MG63 (cell line): Measurements from ENCODE around the gene HMOX1. TPM values are rescaled to one million over a fixed set of nuclear protein-coding genes. Genes with fewer than 3 reads are reported as not detected.
"Not testable (repeated sequence)": the region's sequence is repeated elsewhere in the genome, so short reads cannot be mapped to it uniquely, and the experiment has no call there.

ENCODE experiments used
- DNase-seq: peaks from one replicate; pipeline ENCODE4 v3.0.0-alpha.2; 2020
- H3K27me3 ChIP-seq: fragments of 250-450 bp; sonication (Bioruptor Pico); 2 replicates; pipeline ENCODE4 v1.5.1; 2020; ENCODE audit warnings: mild to moderate bottlenecking, moderate library complexity
- H3K36me3 ChIP-seq: fragments of 250-450 bp; sonication (Bioruptor Pico); 2 replicates; pipeline ENCODE4 v1.5.1; 2020; ENCODE audit warnings: mild to moderate bottlenecking, moderate library complexity
- H3K4me3 ChIP-seq: fragments of 250-450 bp; sonication (Bioruptor Pico); 2 replicates; pipeline ENCODE4 v1.5.1; 2020; ENCODE audit warnings: mild to moderate bottlenecking, moderate library complexity
- H3K9me3 ChIP-seq: fragments of 250-450 bp; sonication (Bioruptor Pico); 2 replicates; pipeline ENCODE4 v1.5.1; 2020; ENCODE audit warnings: mild to moderate bottlenecking, moderate library complexity
- total RNA-seq: library from RNA; depleted of rRNA; stranded (reverse); fragments of >200 nt; shearing (Covaris generic); gene quantifications from 2 replicates; pipeline ENCODE4 v1.2.3, GENCODE V29; 2014; ENCODE audit warnings: low replicate concordance

HMOX1 gene
- total RNA-seq, 1 experiment from 2014 or later: 66.9 TPM

GRCh38 chr22:35348026-35348590, 32.8 kb upstream of the HMOX1 start:
- H3K9me3 ChIP-seq: no peaks in the 10 kb centered on the region
- no peak overlapping the region for H3K4me3 ChIP-seq
- no peaks in the 10 kb centered on the region for H3K27me3 ChIP-seq
- no peak for DNase-seq
- no peaks in the 10 kb centered on the region for H3K36me3 ChIP-seq

DNA sequence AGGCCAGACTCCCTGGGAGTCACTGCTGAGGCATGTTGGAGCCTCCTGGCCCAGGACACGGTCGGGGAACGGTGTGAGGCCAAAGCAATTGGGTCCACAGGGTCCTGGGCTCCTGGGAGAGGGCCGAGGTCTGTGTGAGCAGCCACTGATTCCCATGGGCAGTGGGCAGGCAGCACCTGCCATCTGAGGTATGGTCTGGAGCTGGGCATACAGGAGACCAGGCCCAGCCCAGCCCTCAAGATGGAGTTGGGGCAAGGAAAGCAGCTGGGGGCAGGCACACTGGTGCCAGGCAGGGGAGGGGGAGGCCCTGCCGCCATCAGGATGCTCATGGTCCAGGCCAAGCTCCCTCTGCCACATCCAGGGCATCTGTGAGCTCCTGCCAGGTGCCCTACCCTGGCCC, 32.2 kb upstream of the HMOX1 start:
- Histone ChIP-seq H3K27me3 (no peaks in the 10 kb centered on the region), H3K4me3 (no peak overlapping the region), H3K36me3 (no peaks in the 10 kb centered on the region), H3K9me3 (no peaks in the 10 kb centered on the region)
- no peak for DNase-seq

DNA sequence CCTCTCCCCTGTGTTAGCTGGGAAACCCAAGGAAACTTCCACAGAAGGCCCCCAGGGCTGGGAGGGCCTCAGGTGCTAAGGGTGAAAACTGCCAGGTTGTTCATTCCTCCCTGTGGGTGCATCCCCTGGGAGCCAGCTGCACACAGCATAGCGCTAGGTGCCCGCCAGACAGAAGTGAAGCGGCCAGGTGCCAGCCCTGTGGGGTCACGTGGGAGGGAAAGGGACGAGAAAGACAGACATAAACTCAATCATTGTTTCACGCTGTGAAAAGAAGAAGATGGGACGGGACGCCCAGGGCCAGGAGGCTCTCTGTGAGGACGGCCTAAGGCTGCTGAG, 31.6 kb upstream of the HMOX1 start:
- Histone ChIP-seq H3K27me3 (no peaks in the 10 kb centered on the region), H3K36me3 (no peaks in the 10 kb centered on the region), H3K4me3 (no peak overlapping the region), H3K9me3 (no peaks in the 10 kb centered on the region)
- DNase-seq: no peak

- Histone ChIP-seq H3K27me3 (no peaks in the 10 kb centered on the region), H3K9me3 (no peaks in the 10 kb centered on the region), H3K36me3 (no peaks in the 10 kb centered on the region), H3K4me3 (no peak overlapping the region)
- DNase-seq: no peak
These were observed 31.0 kb upstream of the HMOX1 start for GRCh38 chr22:35349704-35350538.

- Histone ChIP-seq H3K9me3 (no peaks in the 10 kb centered on the region), H3K36me3 (no peaks in the 10 kb centered on the region), H3K27me3 (no peaks in the 10 kb centered on the region), H3K4me3 (peak overlapping the region; percentile 42)
- DNase-seq: peak; percentile 94
These were observed 30.1 kb upstream of the HMOX1 start for GRCh38 chr22:35350539-35351503.

DNA sequence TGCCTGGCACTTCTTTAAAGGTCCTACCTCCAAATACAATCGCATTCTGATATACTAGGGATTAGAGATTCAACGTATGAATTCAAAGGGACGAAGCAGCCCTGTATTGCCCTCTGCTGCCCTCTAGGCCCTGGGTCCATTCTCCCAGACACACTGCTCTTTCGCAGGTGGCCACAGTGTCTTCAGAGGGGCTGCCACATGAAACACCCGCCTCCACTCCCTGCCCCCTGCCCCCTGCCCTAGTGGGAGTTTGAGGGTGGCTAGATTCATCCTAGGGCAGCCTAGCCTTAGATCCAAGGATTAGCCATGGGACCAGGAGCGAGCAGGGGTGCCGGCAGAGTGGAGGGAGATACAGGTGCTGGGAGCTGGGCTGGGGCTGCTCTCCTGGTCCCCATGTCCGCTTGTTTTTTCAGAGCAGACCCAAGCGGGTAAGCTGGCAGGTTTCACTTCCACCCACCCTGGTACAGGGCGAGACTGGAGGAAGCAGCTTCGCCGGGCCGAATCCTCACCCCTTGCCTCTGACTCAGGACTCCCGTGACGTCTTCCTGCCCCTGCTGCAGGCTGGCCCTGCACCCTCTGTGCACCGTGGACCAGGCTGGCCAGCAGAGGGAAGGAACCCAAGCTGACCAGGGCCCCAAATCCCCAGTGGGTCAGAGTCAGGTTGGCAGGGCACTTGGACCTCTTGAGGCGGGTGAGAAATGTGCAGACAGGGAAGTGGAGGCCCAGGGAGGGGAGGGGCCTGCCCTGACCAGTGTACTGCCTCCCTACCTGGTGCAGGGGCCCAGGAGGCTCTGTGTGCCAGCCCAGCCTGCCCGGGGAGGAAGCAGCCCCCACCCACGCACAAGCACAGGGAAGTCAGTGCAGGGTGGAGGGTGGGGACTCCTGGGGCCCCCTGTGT, 28.4 kb upstream of the HMOX1 start:
- Histone ChIP-seq H3K36me3 (no peaks in the 10 kb centered on the region), H3K9me3 (no peaks in the 10 kb centered on the region), H3K27me3 (no peaks in the 10 kb centered on the region), H3K4me3 (no peak overlapping the region)
- DNase-seq: no peak

- no peak for DNase-seq
- Histone ChIP-seq H3K4me3 (no peak overlapping the region), H3K36me3 (no peaks in the 10 kb centered on the region), H3K27me3 (no peaks in the 10 kb centered on the region), H3K9me3 (no peaks in the 10 kb centered on the region)
These were observed 27.6 kb upstream of the HMOX1 start for GRCh38 chr22:35353318-35353717.

DNA sequence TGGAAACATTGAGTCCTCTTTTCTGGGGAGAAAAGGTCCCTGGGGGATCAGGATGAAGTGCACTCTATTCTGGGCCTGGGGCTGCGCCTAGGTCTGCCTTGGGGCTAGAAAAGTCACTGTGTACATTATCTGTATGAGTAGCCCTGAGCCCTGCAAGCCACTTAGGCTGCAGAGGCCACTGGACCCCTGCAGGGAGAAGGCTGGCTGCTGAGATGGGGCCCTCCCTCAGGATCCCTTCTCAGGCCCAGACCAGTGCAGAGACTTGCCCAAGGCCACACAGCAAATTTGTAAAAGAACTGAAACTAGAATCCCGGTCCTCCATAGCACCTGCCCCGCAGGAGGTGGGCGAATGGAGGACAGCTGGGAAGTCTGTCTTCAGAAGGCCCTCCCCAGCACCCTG, 26.8 kb upstream of the HMOX1 start:
- Histone ChIP-seq H3K36me3 (no peaks in the 10 kb centered on the region), H3K27me3 (no peaks in the 10 kb centered on the region), H3K9me3 (no peaks in the 10 kb centered on the region), H3K4me3 (no peak overlapping the region)
- no peak for DNase-seq

DNA sequence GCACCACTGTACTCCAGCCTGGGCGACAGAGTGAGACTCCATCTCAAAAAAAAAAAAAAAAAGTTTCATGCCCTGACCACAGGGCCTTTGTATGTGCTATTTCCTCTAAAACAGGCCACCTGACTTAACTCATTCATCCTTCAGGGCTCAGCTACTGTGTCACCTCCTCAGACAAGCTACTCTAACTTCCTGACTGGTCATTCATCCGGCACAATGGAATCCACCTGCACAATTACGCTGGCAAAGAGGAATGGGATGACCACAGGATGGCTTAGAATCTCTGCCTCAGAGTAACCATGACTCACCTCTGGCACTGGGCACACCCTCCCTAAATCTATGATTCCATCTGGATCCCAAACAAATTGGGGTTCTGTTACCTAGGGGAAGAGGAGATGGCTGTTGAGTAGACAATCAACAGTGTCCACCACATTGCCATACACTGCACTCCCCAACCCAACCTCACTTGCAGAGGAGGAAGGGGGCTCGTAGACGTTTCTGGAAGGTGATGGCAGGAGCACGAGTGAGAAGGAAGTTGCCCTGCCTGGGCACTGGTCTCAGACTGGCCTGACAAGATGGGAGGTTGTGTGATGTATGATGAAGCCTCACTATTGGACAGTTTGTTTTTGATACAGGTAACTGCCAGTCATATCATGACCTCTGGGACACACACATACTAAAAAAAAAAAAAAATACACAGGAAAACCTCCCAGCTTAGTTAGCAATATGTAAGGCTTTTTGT, 22.8 kb upstream of the HMOX1 start:
- Histone ChIP-seq H3K9me3 (no peaks in the 10 kb centered on the region), H3K4me3 (no peak overlapping the region), H3K27me3 (no peaks in the 10 kb centered on the region), H3K36me3 (no peaks in the 10 kb centered on the region)
- DNase-seq: peak; percentile 68

GRCh38 chr22:35359380-35360065, 21.4 kb upstream of the HMOX1 start:
- no peak for DNase-seq
- H3K27me3 ChIP-seq: no peaks in the 10 kb centered on the region

GRCh38 chr22:35361001-35361558, 19.8 kb upstream of the HMOX1 start:
- H3K36me3 ChIP-seq: no peaks in the 10 kb centered on the region
- H3K4me3 ChIP-seq: no peak overlapping the region
- no peaks in the 10 kb centered on the region for H3K27me3 ChIP-seq
- no peak for DNase-seq
- no peaks in the 10 kb centered on the region for H3K9me3 ChIP-seq

More at GRCh38 chr22:35359380-35360065, 21.4 kb upstream of the HMOX1 start:
- no peaks in the 10 kb centered on the region for H3K9me3 ChIP-seq
- no peaks in the 10 kb centered on the region for H3K36me3 ChIP-seq
- H3K4me3 ChIP-seq: no peak overlapping the region

DNA sequence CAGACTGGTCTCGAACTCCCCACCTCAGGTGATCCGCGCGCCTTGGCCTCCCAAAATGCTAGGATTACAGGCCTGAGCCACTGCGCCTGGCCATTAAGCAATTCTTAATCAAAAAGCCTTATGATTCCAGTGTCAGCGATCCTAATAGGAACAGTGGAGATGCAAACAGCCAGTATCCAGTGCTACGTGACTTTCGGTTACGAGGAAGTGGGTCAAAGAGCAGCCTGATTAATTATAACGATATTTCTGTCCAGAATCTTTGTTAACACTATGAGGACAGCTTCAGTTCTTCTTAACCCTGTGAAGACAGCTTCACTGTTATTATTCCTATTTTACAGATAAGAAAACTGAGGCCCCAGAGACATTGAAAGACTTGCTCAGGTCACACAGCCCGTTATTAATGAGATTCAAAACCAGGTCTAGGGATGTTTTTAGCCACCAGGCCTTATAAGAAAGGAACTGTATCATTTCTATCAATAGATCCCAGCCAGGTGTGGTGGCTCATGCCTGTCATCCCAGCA, 17.3 kb upstream of the HMOX1 start:
- Histone ChIP-seq H3K9me3 (no peaks in the 10 kb centered on the region), H3K36me3 (no peaks in the 10 kb centered on the region), H3K4me3 (no peak overlapping the region), H3K27me3 (no peaks in the 10 kb centered on the region)
- DNase-seq: no peak

GRCh38 chr22:35364230-35364629, 16.7 kb upstream of the HMOX1 start:
- peak; percentile 59 for DNase-seq
- not testable (repeated sequence) for H3K9me3 ChIP-seq, H3K4me3 ChIP-seq, H3K36me3 ChIP-seq, H3K27me3 ChIP-seq

- no peak overlapping the region for H3K4me3 ChIP-seq
- no peaks in the 10 kb centered on the region for H3K9me3 ChIP-seq
- no peaks in the 10 kb centered on the region for H3K27me3 ChIP-seq
- H3K36me3 ChIP-seq: no peaks in the 10 kb centered on the region
- DNase-seq: no peak
These were observed 13.5 kb upstream of the HMOX1 start for GRCh38 chr22:35367331-35367886.

GRCh38 chr22:35368386-35368785, 12.5 kb upstream of the HMOX1 start:
- no peak overlapping the region for H3K4me3 ChIP-seq
- no peak for DNase-seq
- H3K27me3 ChIP-seq: no peaks in the 10 kb centered on the region
- H3K9me3 ChIP-seq: no peaks in the 10 kb centered on the region
- no peaks in the 10 kb centered on the region for H3K36me3 ChIP-seq
